Breast epithelium (tissue), 4 donors: ENCODE measurements around the gene TUBA1C. TPM values are rescaled to one million over a fixed set of nuclear protein-coding genes. Genes with fewer than 3 reads are reported as not detected.

ENCODE experiments used
- DNase-seq, 2 donors: peaks; one replicate each; pipeline ENCODE4 v3.0.0-alpha.2; 2019; ENCODE audit warnings: low spot score in 2 of 2
- H3K27ac ChIP-seq, 2 donors: fragments of 200-600 bp; sonication (generic) in 1 of 2; one replicate each; pipeline ENCODE4 v1.5.1; 2016 to 2019; ENCODE audit warnings: mild to moderate bottlenecking in 1 of 2
- H3K27me3 ChIP-seq, 2 donors: fragments of 200-600 bp; sonication (generic) in 1 of 2; one replicate each; pipeline versions ENCODE4 v1.5.1 to v1.6.0; 2017 to 2019; ENCODE audit warnings: control low read depth in 1 of 2, mild to moderate bottlenecking in 1 of 2
- H3K36me3 ChIP-seq: fragments of 200-600 bp; one replicate; pipeline ENCODE4 v1.5.1; 2019
- H3K4me1 ChIP-seq, 2 donors: fragments of 200-600 bp; sonication (generic); one replicate each; pipeline ENCODE4 v1.5.1; 2016 to 2019; ENCODE audit warnings: control low read depth in 1 of 2
- H3K4me3 ChIP-seq, 3 donors: fragments of 200-600 bp; sonication (generic); 1 replicate in 2 of 3; 2 replicates in 1 of 3; pipeline ENCODE4 v1.5.1; 2016 to 2019; ENCODE audit warnings: mild to moderate bottlenecking in 3 of 3, moderate library complexity in 2 of 3
- H3K9me3 ChIP-seq, 2 donors: fragments of 200-600 bp; sonication (generic) in 1 of 2; one replicate each; pipeline ENCODE4 v1.5.1; 2016 to 2019; ENCODE audit warnings: control low read depth in 1 of 2
- POLR2A ChIP-seq: fragments of 450-650 bp; IDR thresholded peaks from one replicate; pipeline ENCODE4 v1.6.1; 2016; ENCODE audit warnings: antibody characterized with exemption, mild to moderate bottlenecking, moderate library complexity
- POLR2AphosphoS5 ChIP-seq, 3 donors: sonication (generic); formaldehyde crosslinking; IDR thresholded peaks; one replicate each; pipeline ENCODE4 v1.6.1; 2017; ENCODE audit warnings: antibody characterized with exemption in 3 of 3
- intact Hi-C: fragments of 100-400 bp; cut with DNase I; formaldehyde crosslinking; loops from one replicate; pipeline ENCODE4 v1.15.1; 2023; ENCODE audit warnings: low total_unique reads
- total RNA-seq, 3 donors: library from RNA; depleted of rRNA; stranded (reverse); fragments of >200 nt; gene quantifications; one replicate each; pipeline ENCODE4 v1.1.0, GENCODE V29; 2016
- TF ChIP-seq, protein P1 (sequence below), 3 donors: fragments of 450-650 bp; IDR thresholded peaks; one replicate each; pipeline ENCODE4 v1.5.1; 2016 to 2017; ENCODE audit warnings: antibody characterized with exemption in 3 of 3, mild to moderate bottlenecking in 3 of 3, moderate library complexity in 3 of 3

TUBA1C gene
- total RNA-seq, 3 donors from 2014 or later, result 91.9 to 123 (median 97.3) TPM

GRCh38 chr12:49322708-49323523 is 58.0 kb downstream of the TUBA1C start, which contains the start of gene TROAP:
TSS of gene TROAP (plus strand) at chr12:49323255. CDS start at chr12:49323609, 354 bp downstream.
- Histone ChIP-seq H3K27ac (peak within 1 kb of the TSS; percentile 6 to 22), H3K27me3 (no peaks in the 10 kb centered on the region), H3K4me3 (peak within 1 kb of the TSS; percentile 52 to 74 (median 58)), H3K4me1 (no peaks in the 10 kb centered on the region), H3K36me3 (no peaks in the 10 kb centered on the region), H3K9me3 (no peaks in the 10 kb centered on the region)
- TF ChIP-seq POLR2AphosphoS5 (IDR thresholded peaks at IDR 0.05), result peak in 2 of 3 donors; percentile 38 to 49
- no peak for TF ChIP-seq POLR2A
- TF ChIP-seq, protein P1, sequence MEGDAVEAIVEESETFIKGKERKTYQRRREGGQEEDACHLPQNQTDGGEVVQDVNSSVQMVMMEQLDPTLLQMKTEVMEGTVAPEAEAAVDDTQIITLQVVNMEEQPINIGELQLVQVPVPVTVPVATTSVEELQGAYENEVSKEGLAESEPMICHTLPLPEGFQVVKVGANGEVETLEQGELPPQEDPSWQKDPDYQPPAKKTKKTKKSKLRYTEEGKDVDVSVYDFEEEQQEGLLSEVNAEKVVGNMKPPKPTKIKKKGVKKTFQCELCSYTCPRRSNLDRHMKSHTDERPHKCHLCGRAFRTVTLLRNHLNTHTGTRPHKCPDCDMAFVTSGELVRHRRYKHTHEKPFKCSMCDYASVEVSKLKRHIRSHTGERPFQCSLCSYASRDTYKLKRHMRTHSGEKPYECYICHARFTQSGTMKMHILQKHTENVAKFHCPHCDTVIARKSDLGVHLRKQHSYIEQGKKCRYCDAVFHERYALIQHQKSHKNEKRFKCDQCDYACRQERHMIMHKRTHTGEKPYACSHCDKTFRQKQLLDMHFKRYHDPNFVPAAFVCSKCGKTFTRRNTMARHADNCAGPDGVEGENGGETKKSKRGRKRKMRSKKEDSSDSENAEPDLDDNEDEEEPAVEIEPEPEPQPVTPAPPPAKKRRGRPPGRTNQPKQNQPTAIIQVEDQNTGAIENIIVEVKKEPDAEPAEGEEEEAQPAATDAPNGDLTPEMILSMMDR (IDR thresholded peaks at IDR 0.05), result no peak
- DNase-seq, result peak; percentile 97
- intact Hi-C loops, result no loop called here

DNA sequence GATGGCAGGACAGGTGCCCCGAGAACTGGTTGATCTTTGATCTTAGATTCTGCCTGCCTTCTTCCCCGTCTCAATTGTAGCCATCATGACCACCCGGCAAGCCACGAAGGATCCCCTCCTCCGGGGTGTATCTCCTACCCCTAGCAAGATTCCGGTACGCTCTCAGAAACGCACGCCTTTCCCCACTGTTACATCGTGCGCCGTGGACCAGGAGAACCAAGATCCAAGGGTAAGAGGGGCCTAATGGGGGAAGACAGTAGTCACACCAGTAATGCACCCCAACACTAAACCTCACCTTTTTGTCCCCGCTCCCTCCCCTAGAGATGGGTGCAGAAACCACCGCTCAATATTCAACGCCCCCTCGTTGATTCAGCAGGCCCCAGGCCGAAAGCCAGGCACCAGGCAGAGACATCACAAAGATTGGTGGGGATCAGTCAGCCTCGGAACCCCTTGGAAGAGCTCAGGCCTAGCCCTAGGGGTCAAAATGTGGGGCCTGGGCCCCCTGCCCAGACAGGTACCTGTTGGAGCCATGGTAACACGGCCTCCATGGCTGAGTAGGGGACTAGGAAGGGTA is 58.7 kb downstream of the TUBA1C start:
- TF ChIP-seq, protein P1 (IDR thresholded peaks at IDR 0.05), result no peak
- TF ChIP-seq POLR2AphosphoS5 (IDR thresholded peaks at IDR 0.05) (no peak), POLR2A (no peak)
- Histone ChIP-seq H3K27ac (no peak overlapping the region), H3K27me3 (no peaks in the 10 kb centered on the region), H3K36me3 (no peaks in the 10 kb centered on the region), H3K4me3 (peak overlapping the region; percentile 52 to 74 (median 58)), H3K9me3 (no peaks in the 10 kb centered on the region), H3K4me1 (no peaks in the 10 kb centered on the region)
- intact Hi-C loops, result no loop called here
- peak in 1 of 2 donors; percentile 12 for DNase-seq

Other genes starting within 250 kb of the TUBA1C start
- 10 to 100 TPM; 50.5 to 84.3 (median 54.0) TPM for gene PRKAG1, start 246.3 kb upstream of the TUBA1C start, total RNA-seq
- gene KMT2D, start 204.3 kb upstream of the TUBA1C start, total RNA-seq, result 10 to 100 TPM; 35.4 to 51.4 (median 45.9) TPM
- gene RHEBL1, start 195.1 kb upstream of the TUBA1C start, total RNA-seq, result 1 to 10 TPM in 1 of 3 donors, under 1 TPM in 1, not detected in 1; 0.59 to 1.3 TPM
- 1 to 10 TPM in 2 of 3 donors, under 1 TPM in 1; 0.29 to 1.6 (median 1.4) TPM for gene DHH, start 170.3 kb upstream of the TUBA1C start, total RNA-seq
- 10 to 100 TPM; 37.6 to 73.0 (median 58.3) TPM for gene LMBR1L, start 154.2 kb upstream of the TUBA1C start, total RNA-seq
- gene TUBA1B, start 133.7 kb upstream of the TUBA1C start, total RNA-seq, result 100 to 1,000 TPM; 329 to 646 (median 567) TPM
- gene TUBA1A, start 76.0 kb upstream of the TUBA1C start, total RNA-seq, result 100 to 1,000 TPM; 133 to 215 (median 150) TPM
- 1 to 10 TPM in 1 of 3 donors, under 1 TPM in 1, not detected in 1; 0.96 to 2.0 TPM for gene PRPH, start 30.1 kb downstream of the TUBA1C start, total RNA-seq
- 1 to 10 TPM in 1 of 3 donors, under 1 TPM in 2; 0.29 to 1.8 (median 0.66) TPM for gene TROAP, start 58.2 kb downstream of the TUBA1C start, total RNA-seq
- gene C1QL4, start 72.1 kb downstream of the TUBA1C start, total RNA-seq, result under 1 TPM in 2 of 3 donors, not detected in 1; 0.33 to 0.44 TPM
- 1 to 10 TPM in 2 of 3 donors, not detected in 1; 3.6 to 5.0 TPM for gene DNAJC22, start 81.8 kb downstream of the TUBA1C start, total RNA-seq
- gene SPATS2, start 102.4 kb downstream of the TUBA1C start, total RNA-seq, result 10 to 100 TPM; 13.8 to 24.0 (median 22.0) TPM